K562 (cell line): Measurements from ENCODE around the gene KCND1. TPM values are rescaled to one million over a fixed set of nuclear protein-coding genes. Genes with fewer than 3 reads are reported as not detected.

Experiments
- ATAC-seq: fragments of 200-7000 bp; cut with Tn5 transposase; 3 replicates; pipeline ENCODE4 v1.9.1; 2020; ENCODE audit warnings: moderate library complexity
- BruUV-seq: library from RNA; stranded (reverse); fragments of 400-500 nt; replicated peaks from 2 replicates; lab custom pipeline; 2021; lab: Mats Ljungman, UMichigan
- CTCF ChIA-PET: fragments of 300-600 bp; formaldehyde crosslinking; extraction: SDS; loops from one replicate; lab custom pipeline; 2021; ENCODE audit warnings: low intra/inter-chr PET ratio; lab: Yijun Ruan, JAX
- POLR2A ChIA-PET: fragments of 300-600, 350-650 bp; sonication (Branson Sonifier 250); formaldehyde crosslinking; extraction: SDS; loops from one replicate; lab custom pipeline; 2021; ENCODE audit warnings: antibody characterized with exemption, inconsistent platforms; lab: Yijun Ruan, JAX
- DNase-seq, 4 experiments: peaks; one replicate each; pipeline versions ENCODE4 v3.0.0 to v3.0.0-alpha.2; 2011 to 2018; ENCODE audit warnings: low spot score in 3 of 4, mixed read lengths in 3 of 4; ENCODE audit errors: extremely low read depth in 1 of 4
- FAIRE-seq: peaks from 2 replicates; lab custom pipeline; 2011; peaks lifted over from hg19 to GRCh38; lab: Jason Lieb, UNC
- H2AFZ ChIP-seq: 2 replicates; pipeline ENCODE4 v1.6.0; 2011; ENCODE audit warnings: low read depth, low read length, control low read depth, inconsistent platforms
- H3K27ac ChIP-seq: fragments of 200-600 bp; 3 replicates; pipeline ENCODE4 v1.8.0; 2011; ENCODE audit warnings: low read depth, mild to moderate bottlenecking, control low read depth, inconsistent platforms, low read length, moderate library complexity, mixed read lengths; ENCODE audit errors: extremely low read depth
- H3K27me3 ChIP-seq, 2 experiments: fragments of 300-600 bp in 1 of 2; 2 replicates in 1 of 2; 3 replicates in 1 of 2; pipeline versions ENCODE4 v1.6.0 to v1.8.0; 2011; ENCODE audit warnings: inconsistent platforms in 2 of 2, low read length in 2 of 2, mild to moderate bottlenecking in 1 of 2, mixed read lengths in 1 of 2, moderate library complexity in 1 of 2; ENCODE audit not compliant: control insufficient read depth in 2 of 2, insufficient read depth in 2 of 2
- H3K36me3 ChIP-seq: fragments of 300-600 bp; 3 replicates; pipeline ENCODE4 v1.8.0; 2011; ENCODE audit warnings: mild to moderate bottlenecking, low read length, inconsistent platforms; ENCODE audit not compliant: control insufficient read depth, insufficient read depth
- H3K4me1 ChIP-seq, 2 experiments: fragments of 200-600 bp in 1 of 2; replicated peaks in 1 of 2; 2 replicates in 1 of 2; 3 replicates in 1 of 2; pipeline versions ENCODE4 v1.5.1 to v1.8.0; 2011; ENCODE audit warnings: inconsistent platforms in 2 of 2, low read length in 2 of 2, mild to moderate bottlenecking in 1 of 2, mixed read lengths in 1 of 2, moderate library complexity in 1 of 2; ENCODE audit not compliant: control insufficient read depth in 2 of 2, insufficient read depth in 2 of 2
- H3K4me2 ChIP-seq: 2 replicates; pipeline ENCODE4 v1.6.1; 2011; ENCODE audit warnings: low read length, control low read depth, inconsistent platforms, mixed read lengths; ENCODE audit not compliant: insufficient read depth
- H3K4me3 ChIP-seq: fragments of 200-600 bp; sonication (generic), shearing (Covaris generic); 2 replicates; pipeline ENCODE4 v1.5.1; 2016; ENCODE audit warnings: control low read depth, inconsistent platforms
- H3K79me2 ChIP-seq: fragments of 200-600 bp; 3 replicates; pipeline ENCODE4 v1.8.0; 2011; ENCODE audit warnings: low read length, inconsistent platforms; ENCODE audit not compliant: control insufficient read depth, insufficient read depth
- H3K9ac ChIP-seq, 2 experiments: 2 replicates each; pipeline versions ENCODE4 v1.6.0 to v1.6.1; 2011; ENCODE audit warnings: low read depth in 2 of 2, low read length in 2 of 2, control low read depth in 1 of 2, inconsistent platforms in 1 of 2, mild to moderate bottlenecking in 1 of 2, mixed read lengths in 1 of 2; ENCODE audit not compliant: insufficient read depth in 1 of 2
- H3K9me1 ChIP-seq: one replicate; pipeline ENCODE4 v1.6.0; 2011; ENCODE audit warnings: inconsistent platforms, mild to moderate bottlenecking, low read length, moderate library complexity; ENCODE audit not compliant: control insufficient read depth, insufficient read depth
- H3K9me3 ChIP-seq: replicated peaks from 2 replicates; pipeline ENCODE4 v1.5.1; 2011; ENCODE audit warnings: low read depth, low read length, inconsistent platforms; ENCODE audit not compliant: control insufficient read depth, insufficient read depth
- H4K20me1 ChIP-seq: replicated peaks from 2 replicates; pipeline ENCODE4 v1.6.1; 2011; ENCODE audit warnings: low read length, inconsistent platforms, mixed read lengths; ENCODE audit not compliant: control insufficient read depth, insufficient read depth
- AFF1 ChIP-seq, 2 experiments: fragments of 450-650 bp; IDR thresholded peaks; 2 replicates each; pipeline ENCODE4 v1.6.1; 2018; ENCODE audit warnings: mild to moderate bottlenecking in 2 of 2, low read depth in 1 of 2; ENCODE audit not compliant: partially characterized antibody in 2 of 2
- DDX20 ChIP-seq: fragments of 450-650 bp; IDR thresholded peaks from 2 replicates; pipeline ENCODE4 v1.6.1; 2016; ENCODE audit warnings: missing genetic modification characterization, low read depth, mild to moderate bottlenecking, missing compliant biosample characterization, moderate library complexity
- MEF2A ChIP-seq: IDR thresholded peaks from 2 replicates; pipeline ENCODE4 v1.6.1; 2011; ENCODE audit warnings: low read depth, mild to moderate bottlenecking, low read length, moderate library complexity; ENCODE audit not compliant: control insufficient read depth
- MNT ChIP-seq, 2 experiments: fragments of 450-650 bp; conservative IDR thresholded peaks; 2 replicates each; pipeline ENCODE4 v1.6.1; 2017; ENCODE audit warnings: mild to moderate bottlenecking in 2 of 2, moderate library complexity in 2 of 2
- ZNF134 ChIP-seq: fragments of 250-450 bp; sonication (Bioruptor Pico); conservative IDR thresholded peaks from 2 replicates; pipeline ENCODE4 v1.4.0; 2020
- WGBS: fragments of 100-300 bp; shearing (Covaris generic); methylation state at CpG from one replicate; pipeline ENCODE4 v1.1.6; 2016; ENCODE audit warnings: low coverage, mixed read lengths; ENCODE audit not compliant: insufficient coverage; ENCODE audit errors: missing lambda C conversion rate; 5-methylcytosine and 5-hydroxymethylcytosine counted together
- in situ Hi-C: fragments of 300-500 bp; cut with MboI; formaldehyde crosslinking; loops from 4 replicates; pipeline ENCODE4 v1.15.0; 2018; ENCODE audit warnings: inconsistent platforms, mixed read lengths
- intact Hi-C: fragments of 100-400 bp; cut with micrococcal nuclease; formaldehyde crosslinking; loops from 2 replicates; pipeline ENCODE4 v1.14.2; 2022
- polyA plus RNA-seq, 8 experiments: library from polyadenylated mRNA; depleted of rRNA in 4 of 8; stranded (reverse) in 5 of 8; unstranded in 3 of 8; fragments of >200 nt; fragmentation: Nextera tagmentation in 2 of 8; fragmentation: Illumina TruSeq in 1 of 8; extraction: Ambion mirVana in 2 of 8; extraction: Trizol in 1 of 8; gene quantifications; 2 replicates each; pipeline versions ENCODE4 v1.2.1 to v1.2.3, GENCODE V29; 2011 to 2014; ENCODE audit warnings: inconsistent platforms in 1 of 8, missing spikeins in 1 of 8
- total RNA-seq, 7 experiments: library from RNA; depleted of rRNA in 6 of 7; stranded (reverse); fragments of >200 nt in 6 of 7; fragmentation: Illumina TruSeq in 2 of 7; extraction: Trizol in 2 of 7; gene quantifications; 2 replicates each; pipeline versions ENCODE4 v1.2.1 to v1.2.3, GENCODE V29; 2011 to 2021; ENCODE audit warnings: low replicate concordance in 1 of 7

Gene KCND1
- total and polyA plus RNA-seq, 9 of the 15 experiments (the other 6 are each of a cell fraction or from before 2014, with no cell fraction given), result 0.06 to 0.83 (median 0.39) TPM; not detected in 1

- in situ Hi-C loops (loop anchor here (10.0 kb wide), 1 partner anchor 130 kb away; no protein-coding TSS in a partner anchor), intact Hi-C loops (no loop called here)
- no peak overlapping the region for H2AFZ ChIP-seq
- no peaks in the 10 kb centered on the region for H3K27me3 ChIP-seq
- H3K27ac ChIP-seq, result no peak overlapping the region
- H4K20me1 ChIP-seq, result no peaks in the 10 kb centered on the region
- TF ChIP-seq ZNF134 (no peak), MEF2A (no peak), AFF1 (IDR thresholded peaks at IDR 0.05; ENCODE audit: low read depth in 1 of 2, partially characterized antibody in 2 of 2) (no peak), DDX20 (tag) (no peak), MNT (conservative IDR thresholded peaks at IDR 0.05) (no peak)
- DNase-seq, result no peak
- H3K9me1 ChIP-seq, result no peaks in the 10 kb centered on the region
- H3K9ac ChIP-seq, result no peak overlapping the region
- peaks cover 30% of the 10 kb centered on the region; the same call in 2 of the 3 replicates for H3K36me3 ChIP-seq
- no peaks in the 10 kb centered on the region for H3K9me3 ChIP-seq
- ATAC-seq, result no peak
- CTCF ChIA-PET, result no interaction called here
- peaks cover 13 to 18% of the 10 kb centered on the region in 2 experiments; a peak in 4 of 5 replicates for H3K4me1 ChIP-seq
- no peak for FAIRE-seq
- H3K4me2 ChIP-seq, result no peak overlapping the region
- POLR2A ChIA-PET, result interaction anchor here (0.6 kb wide), 2 partner anchors 112 to 134 kb away, joined by 3 to 5 read pairs; no protein-coding TSS in a partner anchor
- WGBS, result 91% methylated on average over 6 of the region's 7 CpGs
- no peak overlapping the region for H3K4me3 ChIP-seq
- BruUV-seq, result no TSS peak
- H3K79me2 ChIP-seq, result no peaks in the 10 kb centered on the region
Observed at GRCh38 chrX:48975041-48975440, 3.4 kb upstream of the KCND1 start.
